Astrocyte (in vitro differentiated cells and primary cell): ENCODE data around the gene CAMK2G.

Experiments
- EZH2 ChIP-seq: IDR thresholded peaks from 2 replicates; pipeline ENCODE4 v1.6.1; 2012; ENCODE audit warnings: mild to moderate bottlenecking, low read length, inconsistent platforms; ENCODE audit not compliant: insufficient read depth
- TF ChIP-seq, protein P1 (sequence below): IDR thresholded peaks from 2 replicates; pipeline ENCODE4 v1.5.1; 2011; ENCODE audit warnings: low read depth, mild to moderate bottlenecking, inconsistent platforms, low read length, moderate library complexity; ENCODE audit not compliant: insufficient read depth

DNA sequence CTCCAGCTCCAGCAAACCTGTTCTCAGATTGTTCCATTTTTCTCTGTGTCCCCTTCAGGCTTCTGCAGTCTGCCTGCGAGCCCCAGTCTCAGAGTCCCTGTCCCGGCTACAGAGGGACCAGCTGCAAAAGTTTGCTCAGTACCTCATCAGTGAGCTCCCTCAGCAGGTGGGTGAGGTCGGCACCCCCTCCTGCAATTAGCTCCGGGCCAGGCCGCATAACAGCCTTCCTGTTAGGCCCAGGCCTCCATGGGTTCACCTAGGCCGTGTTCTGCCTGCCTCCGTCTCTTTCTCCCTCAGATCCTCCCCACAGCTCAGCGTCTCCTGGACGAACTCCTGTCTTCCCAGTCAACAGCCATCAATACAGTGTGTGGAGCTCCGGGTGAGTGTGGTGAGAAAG, 84.7 kb downstream of the CAMK2G start:
- TF ChIP-seq, protein P1, sequence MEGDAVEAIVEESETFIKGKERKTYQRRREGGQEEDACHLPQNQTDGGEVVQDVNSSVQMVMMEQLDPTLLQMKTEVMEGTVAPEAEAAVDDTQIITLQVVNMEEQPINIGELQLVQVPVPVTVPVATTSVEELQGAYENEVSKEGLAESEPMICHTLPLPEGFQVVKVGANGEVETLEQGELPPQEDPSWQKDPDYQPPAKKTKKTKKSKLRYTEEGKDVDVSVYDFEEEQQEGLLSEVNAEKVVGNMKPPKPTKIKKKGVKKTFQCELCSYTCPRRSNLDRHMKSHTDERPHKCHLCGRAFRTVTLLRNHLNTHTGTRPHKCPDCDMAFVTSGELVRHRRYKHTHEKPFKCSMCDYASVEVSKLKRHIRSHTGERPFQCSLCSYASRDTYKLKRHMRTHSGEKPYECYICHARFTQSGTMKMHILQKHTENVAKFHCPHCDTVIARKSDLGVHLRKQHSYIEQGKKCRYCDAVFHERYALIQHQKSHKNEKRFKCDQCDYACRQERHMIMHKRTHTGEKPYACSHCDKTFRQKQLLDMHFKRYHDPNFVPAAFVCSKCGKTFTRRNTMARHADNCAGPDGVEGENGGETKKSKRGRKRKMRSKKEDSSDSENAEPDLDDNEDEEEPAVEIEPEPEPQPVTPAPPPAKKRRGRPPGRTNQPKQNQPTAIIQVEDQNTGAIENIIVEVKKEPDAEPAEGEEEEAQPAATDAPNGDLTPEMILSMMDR: no peak
- no peak for TF ChIP-seq EZH2
